GM12878 (cell line): ENCODE measurements around the gene MAPRE3. TPM values are rescaled to one million over a fixed set of nuclear protein-coding genes. Genes with fewer than 3 reads are reported as not detected.

Source experiments
- ATAC-seq: fragments of 200-7000 bp; cut with Tn5 transposase; 3 replicates; pipeline ENCODE4 v1.9.1; 2020; ENCODE audit warnings: mild to moderate bottlenecking, moderate library complexity
- BruUV-seq: library from RNA; stranded (reverse); fragments of 400-500 nt; replicated peaks from 2 replicates; lab custom pipeline; 2021; lab: Mats Ljungman, UMichigan
- CTCF ChIA-PET: fragments of 300-600 bp; sonication (Branson Sonifier 250); formaldehyde crosslinking; extraction: SDS; loops from one replicate; lab custom pipeline; 2021; ENCODE audit warnings: inconsistent platforms; lab: Yijun Ruan, JAX
- POLR2A ChIA-PET: fragments of 350-600 bp; formaldehyde crosslinking; extraction: SDS; loops from one replicate; lab custom pipeline; 2021; ENCODE audit warnings: inconsistent platforms; lab: Charles Lee
- RAD21 ChIA-PET: fragments of 300-600 bp; sonication (Branson Sonifier 250); formaldehyde crosslinking; loops from one replicate; lab custom pipeline; 2023; ENCODE audit warnings: antibody characterized with exemption; ENCODE audit not compliant: unreplicated experiment; lab: Charles Lee
- SMC1A ChIA-PET: fragments of 300-600 bp; sonication (Branson Sonifier 250); formaldehyde crosslinking; loops from one replicate; lab custom pipeline; 2023; ENCODE audit not compliant: unreplicated experiment, uncharacterized antibody; lab: Charles Lee
- DNase-seq: peaks from one replicate; pipeline ENCODE4 v3.0.0-alpha.2; 2011; ENCODE audit warnings: low read depth, low spot score
- FAIRE-seq: peaks from 3 replicates; lab custom pipeline; 2011; peaks lifted over from hg19 to GRCh38; lab: Jason Lieb, UNC
- H2AFZ ChIP-seq: 2 replicates; pipeline ENCODE4 v1.6.0; 2011; ENCODE audit warnings: low read depth, low read length, control low read depth; ENCODE audit not compliant: control insufficient read depth
- H3K27ac ChIP-seq: 2 replicates; pipeline ENCODE4 v1.5.1; 2011; ENCODE audit warnings: control low read depth; ENCODE audit not compliant: control insufficient read depth, insufficient read depth
- H3K27me3 ChIP-seq, 2 experiments: replicated peaks in 1 of 2; 2 replicates each; pipeline versions ENCODE4 v1.6.0 to v1.6.1; 2011; ENCODE audit warnings: low read length in 1 of 2; ENCODE audit not compliant: control insufficient read depth in 2 of 2, insufficient read depth in 2 of 2
- H3K36me3 ChIP-seq, 2 experiments: 2 replicates each; pipeline ENCODE4 v1.5.1; 2011; ENCODE audit warnings: low read length in 1 of 2; ENCODE audit not compliant: control insufficient read depth in 2 of 2, insufficient read depth in 2 of 2
- H3K4me1 ChIP-seq: 2 replicates; pipeline ENCODE4 v1.6.1; 2011; ENCODE audit warnings: mild to moderate bottlenecking, low read length, moderate library complexity, mixed read lengths; ENCODE audit not compliant: control insufficient read depth, insufficient read depth
- H3K4me2 ChIP-seq: 2 replicates; pipeline ENCODE4 v1.6.0; 2011; ENCODE audit warnings: control low read depth; ENCODE audit not compliant: control insufficient read depth, insufficient read depth
- H3K4me3 ChIP-seq: fragments of 200-600 bp; sonication (generic); 2 replicates; pipeline ENCODE4 v1.5.1; 2016
- H3K79me2 ChIP-seq: 2 replicates; pipeline ENCODE4 v1.6.0; 2011; ENCODE audit warnings: low read length; ENCODE audit not compliant: control insufficient read depth, insufficient read depth
- H3K9ac ChIP-seq: 2 replicates; pipeline ENCODE4 v1.8.0; 2011; ENCODE audit warnings: low read length, control low read depth, mixed read lengths; ENCODE audit not compliant: control insufficient read depth, insufficient read depth
- H3K9me3 ChIP-seq: replicated peaks from 3 replicates; pipeline ENCODE4 v1.5.1; 2011; ENCODE audit warnings: mild to moderate bottlenecking, low read length; ENCODE audit not compliant: control insufficient read depth, insufficient read depth
- H4K20me1 ChIP-seq: 2 replicates; pipeline ENCODE4 v1.6.0; 2011; ENCODE audit not compliant: control insufficient read depth, insufficient read depth
- CBFB ChIP-seq: IDR thresholded peaks from 2 replicates; pipeline ENCODE4 v1.6.1; 2016; ENCODE audit warnings: antibody characterized with exemption, low read depth
- CBX3 ChIP-seq: fragments of 200-600 bp; sonication (generic); IDR thresholded peaks from 2 replicates; pipeline ENCODE4 v1.6.1; 2016; ENCODE audit warnings: low read depth, borderline replicate concordance
- HCFC1 ChIP-seq: fragments of 150-350 bp; IDR thresholded peaks from 2 replicates; pipeline ENCODE4 v1.6.1; 2014; ENCODE audit warnings: low read length
- IKZF2 ChIP-seq, 2 experiments: fragments of 450-650 bp; IDR thresholded peaks; 2 replicates each; pipeline ENCODE4 v1.6.1; 2017; ENCODE audit warnings: mild to moderate bottlenecking in 2 of 2, moderate library complexity in 2 of 2
- LARP7 ChIP-seq: fragments of 450-650 bp; IDR thresholded peaks from 2 replicates; pipeline ENCODE4 v1.6.1; 2017; ENCODE audit warnings: mild to moderate bottlenecking
- MEF2A ChIP-seq: IDR thresholded peaks from 2 replicates; pipeline ENCODE4 v1.6.1; 2011; ENCODE audit warnings: low read depth, mild to moderate bottlenecking, low read length, moderate library complexity; ENCODE audit not compliant: insufficient read depth
- MTA3 ChIP-seq: IDR thresholded peaks from 2 replicates; pipeline ENCODE4 v1.6.1; 2012; ENCODE audit warnings: low read length, inconsistent platforms, borderline replicate concordance
- MYC ChIP-seq: IDR thresholded peaks from 2 replicates; pipeline ENCODE4 v1.6.1; 2011; ENCODE audit warnings: mild to moderate bottlenecking, low read length, moderate library complexity, inconsistent platforms; ENCODE audit not compliant: insufficient read depth, insufficient replicate concordance, insufficient read length, severe bottlenecking
- NBN ChIP-seq: fragments of 450-650 bp; IDR thresholded peaks from 2 replicates; pipeline ENCODE4 v1.6.1; 2016
- SREBF1 ChIP-seq: IDR thresholded peaks from 2 replicates; pipeline ENCODE4 v1.6.1; 2012; ENCODE audit warnings: mild to moderate bottlenecking, low read length
- SUPT20H ChIP-seq: IDR thresholded peaks from 2 replicates; pipeline ENCODE4 v1.6.1; 2011; ENCODE audit warnings: low read depth, mild to moderate bottlenecking, low read length, moderate library complexity, borderline replicate concordance; ENCODE audit not compliant: control insufficient read depth
- WGBS: methylation state at CpG from one replicate; pipeline ENCODE4 v1.1.6; 2016; ENCODE audit warnings: low lambda C conversion rate; ENCODE audit not compliant: insufficient replicate concordance, insufficient coverage; ENCODE audit errors: missing lambda C conversion rate; 5-methylcytosine and 5-hydroxymethylcytosine counted together
- in situ Hi-C: fragments of 300-500 bp; cut with MboI; formaldehyde crosslinking; loops from 9 replicates; pipeline ENCODE4 v1.14.3; 2018; ENCODE audit warnings: mixed read lengths
- intact Hi-C: fragments of 100-400 bp; cut with micrococcal nuclease; formaldehyde crosslinking; loops from one replicate; pipeline ENCODE4 v1.14.2; 2022; ENCODE audit not compliant: unreplicated experiment
- polyA plus RNA-seq, 11 experiments: library from polyadenylated mRNA; depleted of rRNA in 4 of 11; unstranded in 6 of 11; stranded (reverse) in 5 of 11; fragments of >200 nt; fragmentation: Nextera tagmentation in 4 of 11; fragmentation: Illumina TruSeq in 1 of 11; extraction: Ambion mirVana in 4 of 11; extraction: Trizol in 1 of 11; gene quantifications; 1 replicate in 1 of 11; 2 replicates in 10 of 11; pipeline versions ENCODE4 v1.2.1 to v1.2.3, GENCODE V29; 2011 to 2016; ENCODE audit warnings: inconsistent platforms in 2 of 11, missing spikeins in 2 of 11, low read depth in 1 of 11
- total RNA-seq, 4 experiments: library from RNA; depleted of rRNA in 3 of 4; stranded (reverse); fragments of >200 nt in 3 of 4; fragmentation: Illumina TruSeq in 1 of 4; extraction: Trizol in 1 of 4; gene quantifications; 2 replicates each; pipeline versions ENCODE4 v1.2.1 to v1.2.3, GENCODE V29; 2013 to 2021
- TF ChIP-seq, protein P1 (sequence below): IDR thresholded peaks from 2 replicates; pipeline ENCODE4 v1.6.1; 2011; ENCODE audit warnings: borderline replicate concordance, low read depth, mild to moderate bottlenecking, moderate library complexity, low read length; ENCODE audit not compliant: insufficient read depth, poor library complexity, severe bottlenecking
- TF ChIP-seq, protein P2 (sequence below): fragments of 150-350 bp; IDR thresholded peaks from 2 replicates; pipeline ENCODE4 v1.6.1; 2016; ENCODE audit warnings: low read depth, low read length
- TF ChIP-seq, protein P3 (sequence below): fragments of 450-650 bp; formaldehyde crosslinking; IDR thresholded peaks from 2 replicates; pipeline ENCODE4 v1.4.0; 2022; ENCODE audit warnings: mild to moderate bottlenecking, moderate library complexity

Gene MAPRE3
- total and polyA plus RNA-seq, 10 of the 15 experiments (the other 5 are each of a cell fraction or from before 2014, with no cell fraction given), result 0.03 to 1.3 (median 0.73) TPM; not detected in 1

DNA sequence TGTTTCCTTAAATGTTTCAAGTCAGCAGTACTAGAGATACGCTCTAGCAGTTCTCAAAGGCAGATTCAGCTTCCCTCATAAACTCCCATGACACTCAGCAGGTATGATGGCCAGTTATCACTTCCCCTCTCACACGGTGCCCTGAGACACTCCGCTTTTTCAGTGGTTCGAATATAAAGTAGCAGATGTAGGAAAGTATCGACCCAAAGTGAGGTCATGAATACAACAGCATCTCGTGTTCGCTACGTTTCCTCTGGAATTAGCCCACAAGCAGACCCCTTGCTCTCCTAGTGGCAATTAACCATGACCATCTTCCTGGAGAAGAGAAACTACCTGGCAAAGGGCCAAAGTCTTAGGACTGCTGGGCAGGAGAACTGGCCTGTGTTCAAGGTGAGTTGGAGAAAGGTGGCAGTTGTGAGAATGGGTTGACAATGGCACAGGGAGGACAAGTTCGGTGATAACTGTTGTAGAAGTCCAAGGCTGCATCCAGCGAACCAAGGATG is 71.8 kb downstream of the MAPRE3 start:
- Histone ChIP-seq H2AFZ (0 out of 2 replicates have a peak overlapping the region, but pooled peaks have one; percentile 1), H4K20me1 (no peaks in the 10 kb centered on the region), H3K4me2 (peak overlapping the region; percentile 19), H3K9me3 (no peaks in the 10 kb centered on the region), H3K9ac (no peak overlapping the region), H3K36me3 (peaks cover 31 to 32% of the 10 kb centered on the region in 2 experiments), H3K4me1 (peaks cover 33% of the 10 kb centered on the region), H3K79me2 (no peaks in the 10 kb centered on the region), H3K27ac (peak overlapping the region; percentile 70), H3K4me3 (no peak overlapping the region), H3K27me3 (no peaks in the 10 kb centered on the region)
- SMC1A ChIA-PET, result interaction anchor here (0.7 to 2.8 kb wide), 7 partner anchors 9 to 48 kb away, joined by 3 to 15 read pairs (median 5); partner anchors contain the start of genes AGBL5 and TMEM214
- FAIRE-seq (peak; percentile 91), DNase-seq (peak; percentile 69), ATAC-seq (peak; percentile 93)
- TSS peak; percentile 21 for BruUV-seq
- POLR2A ChIA-PET, result interaction anchor here (0.6 to 3.9 kb wide), 5 partner anchors 8 to 41 kb away, joined by 3 to 34 read pairs (median 4); partner anchors contain the start of gene AGBL5
- intact Hi-C loops, result no loop called here
- RAD21 ChIA-PET, result interaction anchor here (1.0 to 4.1 kb wide), 4 partner anchors 9 to 31 kb away, joined by 3 to 31 read pairs (median 4); partner anchors contain the start of genes AGBL5 and OST4
- WGBS, result 24% methylated on average over 10 of the region's 10 CpGs
- CTCF ChIA-PET, result interaction anchor here (1.1 to 5.2 kb wide), 3 partner anchors 8 to 80 kb away, joined by 3 to 26 read pairs (median 6); partner anchors contain the start of gene AGBL5
- in situ Hi-C loops, result no loop called here
- TF ChIP-seq MTA3, result no peak
- no peak for TF ChIP-seq CBFB
- TF ChIP-seq IKZF2 (IDR thresholded peaks at IDR 0.05), result peak; percentile 54 to 72; a peak in 2 of 4 replicates
- TF ChIP-seq, protein P1, sequence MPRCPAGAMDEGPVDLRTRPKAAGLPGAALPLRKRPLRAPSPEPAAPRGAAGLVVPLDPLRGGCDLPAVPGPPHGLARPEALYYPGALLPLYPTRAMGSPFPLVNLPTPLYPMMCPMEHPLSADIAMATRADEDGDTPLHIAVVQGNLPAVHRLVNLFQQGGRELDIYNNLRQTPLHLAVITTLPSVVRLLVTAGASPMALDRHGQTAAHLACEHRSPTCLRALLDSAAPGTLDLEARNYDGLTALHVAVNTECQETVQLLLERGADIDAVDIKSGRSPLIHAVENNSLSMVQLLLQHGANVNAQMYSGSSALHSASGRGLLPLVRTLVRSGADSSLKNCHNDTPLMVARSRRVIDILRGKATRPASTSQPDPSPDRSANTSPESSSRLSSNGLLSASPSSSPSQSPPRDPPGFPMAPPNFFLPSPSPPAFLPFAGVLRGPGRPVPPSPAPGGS, result no peak
- TF ChIP-seq CBX3, result no peak
- no peak for TF ChIP-seq LARP7
- TF ChIP-seq SREBF1, result no peak
- TF ChIP-seq SUPT20H, result no peak
- TF ChIP-seq MYC, result no peak
- TF ChIP-seq, protein P2, sequence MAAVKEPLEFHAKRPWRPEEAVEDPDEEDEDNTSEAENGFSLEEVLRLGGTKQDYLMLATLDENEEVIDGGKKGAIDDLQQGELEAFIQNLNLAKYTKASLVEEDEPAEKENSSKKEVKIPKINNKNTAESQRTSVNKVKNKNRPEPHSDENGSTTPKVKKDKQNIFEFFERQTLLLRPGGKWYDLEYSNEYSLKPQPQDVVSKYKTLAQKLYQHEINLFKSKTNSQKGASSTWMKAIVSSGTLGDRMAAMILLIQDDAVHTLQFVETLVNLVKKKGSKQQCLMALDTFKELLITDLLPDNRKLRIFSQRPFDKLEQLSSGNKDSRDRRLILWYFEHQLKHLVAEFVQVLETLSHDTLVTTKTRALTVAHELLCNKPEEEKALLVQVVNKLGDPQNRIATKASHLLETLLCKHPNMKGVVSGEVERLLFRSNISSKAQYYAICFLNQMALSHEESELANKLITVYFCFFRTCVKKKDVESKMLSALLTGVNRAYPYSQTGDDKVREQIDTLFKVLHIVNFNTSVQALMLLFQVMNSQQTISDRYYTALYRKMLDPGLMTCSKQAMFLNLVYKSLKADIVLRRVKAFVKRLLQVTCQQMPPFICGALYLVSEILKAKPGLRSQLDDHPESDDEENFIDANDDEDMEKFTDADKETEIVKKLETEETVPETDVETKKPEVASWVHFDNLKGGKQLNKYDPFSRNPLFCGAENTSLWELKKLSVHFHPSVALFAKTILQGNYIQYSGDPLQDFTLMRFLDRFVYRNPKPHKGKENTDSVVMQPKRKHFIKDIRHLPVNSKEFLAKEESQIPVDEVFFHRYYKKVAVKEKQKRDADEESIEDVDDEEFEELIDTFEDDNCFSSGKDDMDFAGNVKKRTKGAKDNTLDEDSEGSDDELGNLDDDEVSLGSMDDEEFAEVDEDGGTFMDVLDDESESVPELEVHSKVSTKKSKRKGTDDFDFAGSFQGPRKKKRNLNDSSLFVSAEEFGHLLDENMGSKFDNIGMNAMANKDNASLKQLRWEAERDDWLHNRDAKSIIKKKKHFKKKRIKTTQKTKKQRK, result no peak
- TF ChIP-seq MEF2A, result 0 out of 2 replicates have a peak, but pooled peaks have one; percentile 29
- TF ChIP-seq, protein P3, sequence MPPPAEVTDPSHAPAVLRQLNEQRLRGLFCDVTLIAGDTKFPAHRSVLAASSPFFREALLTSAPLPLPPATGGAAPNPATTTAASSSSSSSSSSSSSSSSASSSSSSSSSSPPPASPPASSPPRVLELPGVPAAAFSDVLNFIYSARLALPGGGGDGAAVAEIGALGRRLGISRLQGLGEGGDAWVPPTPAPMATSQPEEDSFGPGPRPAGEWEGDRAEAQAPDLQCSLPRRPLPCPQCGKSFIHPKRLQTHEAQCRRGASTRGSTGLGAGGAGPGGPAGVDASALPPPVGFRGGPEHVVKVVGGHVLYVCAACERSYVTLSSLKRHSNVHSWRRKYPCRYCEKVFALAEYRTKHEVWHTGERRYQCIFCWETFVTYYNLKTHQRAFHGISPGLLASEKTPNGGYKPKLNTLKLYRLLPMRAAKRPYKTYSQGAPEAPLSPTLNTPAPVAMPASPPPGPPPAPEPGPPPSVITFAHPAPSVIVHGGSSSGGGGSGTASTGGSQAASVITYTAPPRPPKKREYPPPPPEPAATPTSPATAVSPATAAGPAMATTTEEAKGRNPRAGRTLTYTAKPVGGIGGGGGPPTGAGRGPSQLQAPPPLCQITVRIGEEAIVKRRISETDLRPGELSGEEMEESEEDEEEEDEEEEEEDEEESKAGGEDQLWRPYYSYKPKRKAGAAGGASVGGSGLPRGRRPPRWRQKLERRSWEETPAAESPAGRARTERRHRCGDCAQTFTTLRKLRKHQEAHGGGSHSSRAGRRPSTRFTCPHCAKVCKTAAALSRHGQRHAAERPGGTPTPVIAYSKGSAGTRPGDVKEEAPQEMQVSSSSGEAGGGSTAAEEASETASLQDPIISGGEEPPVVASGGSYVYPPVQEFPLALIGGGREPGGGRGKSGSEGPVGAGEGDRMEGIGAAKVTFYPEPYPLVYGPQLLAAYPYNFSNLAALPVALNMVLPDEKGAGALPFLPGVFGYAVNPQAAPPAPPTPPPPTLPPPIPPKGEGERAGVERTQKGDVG, result no peak
- no peak for TF ChIP-seq HCFC1
- peak; percentile 64; the same call in 1 of the 2 replicates for TF ChIP-seq NBN
